ENCODE measurements around the gene MSANTD1.

MSANTD1 gene

DNA sequence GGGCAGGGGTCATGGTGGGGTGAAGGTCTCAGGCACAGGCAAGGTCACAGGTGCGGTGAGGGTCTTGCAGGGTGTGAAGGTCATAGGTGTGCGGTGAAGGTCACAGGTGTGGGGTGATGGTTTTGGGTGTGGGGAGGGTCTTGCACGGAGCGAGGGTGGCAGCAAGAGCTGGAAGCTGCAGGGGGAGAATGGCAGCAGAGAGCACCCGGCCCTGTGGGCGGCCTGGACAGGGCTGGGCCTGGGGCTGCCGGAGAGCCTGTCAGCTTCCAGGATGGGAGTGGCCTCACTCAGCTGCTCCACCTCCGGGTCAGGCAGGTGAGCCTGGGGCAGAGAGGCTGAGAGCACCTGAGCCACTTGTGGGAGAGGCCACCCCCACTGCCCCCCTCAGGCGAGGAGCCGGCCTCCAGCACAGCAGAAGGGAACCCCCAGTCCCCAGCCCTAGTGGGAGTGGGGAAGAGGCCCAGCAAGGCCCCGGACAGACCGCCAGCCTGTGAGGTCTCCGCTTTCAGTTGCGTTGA, 1.5 kb downstream of the MSANTD1 start:
- no peak for DNase-seq

DNA sequence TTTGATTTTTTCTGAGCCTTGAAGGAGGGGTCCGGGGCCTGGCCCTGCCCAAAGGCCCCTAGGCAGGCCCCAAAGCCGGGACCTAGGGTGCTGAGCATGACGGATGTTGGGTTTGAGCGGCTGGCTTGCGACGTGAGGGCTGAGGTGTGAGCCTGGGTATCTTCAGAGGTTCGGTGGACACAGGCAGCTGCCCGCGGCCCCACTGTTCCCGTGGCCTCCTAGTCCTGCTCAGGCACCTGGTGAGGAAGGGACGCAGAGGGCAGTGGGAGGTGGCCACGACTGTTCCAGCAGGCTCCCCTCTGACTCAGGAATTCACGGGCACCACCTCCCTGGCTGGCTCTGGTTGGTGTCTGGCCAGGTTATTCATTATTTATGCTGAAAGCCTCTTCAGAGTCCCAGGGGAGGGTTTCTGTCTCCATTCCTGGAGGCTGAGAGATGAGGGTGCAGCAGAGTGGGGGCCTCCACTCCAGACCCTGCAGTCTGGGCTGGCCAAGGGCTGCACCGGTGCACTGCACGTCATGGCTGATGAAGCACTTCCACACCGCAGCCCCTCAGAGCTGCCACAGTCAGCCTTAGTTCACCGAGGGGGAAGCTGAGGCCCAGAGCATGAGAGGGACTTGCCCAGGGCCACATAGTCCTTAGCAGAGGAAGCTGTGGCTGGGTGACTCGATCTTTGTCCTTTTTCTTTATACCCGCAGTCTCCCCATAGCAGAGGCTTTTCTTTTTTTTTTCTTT, 2.2 kb downstream of the MSANTD1 start:
- no peak for DNase-seq

DNA sequence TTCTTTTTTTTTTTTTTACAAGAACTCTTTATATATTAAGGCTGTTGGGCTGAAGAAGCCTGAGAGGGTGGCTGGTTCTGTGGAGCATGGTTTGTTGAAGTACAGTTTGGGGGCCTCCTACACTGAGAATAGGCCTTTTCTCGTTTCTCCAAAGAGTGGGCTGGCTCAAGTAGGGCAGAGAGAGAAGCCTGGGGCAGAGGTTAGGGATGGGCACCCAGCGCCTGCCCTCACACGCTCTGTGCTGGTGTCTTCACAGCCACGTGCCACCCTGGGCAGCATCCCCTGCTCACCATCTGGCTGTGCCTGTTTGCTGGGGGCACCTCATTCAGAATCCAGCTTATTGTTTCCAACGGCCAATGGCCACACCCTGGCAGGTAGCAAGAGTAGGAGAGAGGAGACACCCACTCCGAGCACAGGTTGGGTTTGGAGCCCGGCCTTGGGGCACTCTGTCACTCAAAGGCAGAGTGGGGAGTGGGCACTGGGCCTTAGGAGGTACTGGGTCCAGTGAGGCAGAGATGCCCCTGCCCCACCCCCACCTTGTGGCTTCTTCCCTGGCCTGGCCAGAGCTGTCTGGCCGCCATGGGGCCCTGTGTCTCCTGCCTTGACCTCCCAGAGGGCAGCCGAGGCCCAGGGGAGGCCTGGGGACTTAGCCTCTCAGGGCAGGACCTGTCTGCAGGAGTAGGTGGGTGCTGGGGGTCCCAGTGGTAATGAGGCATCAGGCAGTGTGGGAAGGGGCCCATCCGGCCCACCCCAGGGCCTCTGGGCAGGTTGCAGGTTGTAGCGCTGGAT, 2.9 kb downstream of the MSANTD1 start:
- DNase-seq = no peak

DNA sequence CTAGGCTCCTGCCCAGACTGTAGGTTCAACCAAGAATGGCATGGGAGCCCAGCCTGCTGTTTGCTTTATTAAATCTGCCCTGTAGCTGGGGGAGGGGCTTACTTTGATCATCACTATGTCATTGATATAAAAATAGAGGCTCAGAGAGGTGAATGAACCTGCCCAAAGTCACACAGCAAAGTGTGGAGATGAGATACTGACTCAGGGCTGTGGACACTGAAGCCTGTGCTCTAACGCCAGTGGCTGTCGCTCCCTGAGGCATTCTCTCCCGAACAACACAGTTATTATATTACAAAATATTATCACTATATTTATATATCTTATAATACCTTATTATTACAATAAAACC, 3.5 kb downstream of the MSANTD1 start:
- no peak for DNase-seq

DNA sequence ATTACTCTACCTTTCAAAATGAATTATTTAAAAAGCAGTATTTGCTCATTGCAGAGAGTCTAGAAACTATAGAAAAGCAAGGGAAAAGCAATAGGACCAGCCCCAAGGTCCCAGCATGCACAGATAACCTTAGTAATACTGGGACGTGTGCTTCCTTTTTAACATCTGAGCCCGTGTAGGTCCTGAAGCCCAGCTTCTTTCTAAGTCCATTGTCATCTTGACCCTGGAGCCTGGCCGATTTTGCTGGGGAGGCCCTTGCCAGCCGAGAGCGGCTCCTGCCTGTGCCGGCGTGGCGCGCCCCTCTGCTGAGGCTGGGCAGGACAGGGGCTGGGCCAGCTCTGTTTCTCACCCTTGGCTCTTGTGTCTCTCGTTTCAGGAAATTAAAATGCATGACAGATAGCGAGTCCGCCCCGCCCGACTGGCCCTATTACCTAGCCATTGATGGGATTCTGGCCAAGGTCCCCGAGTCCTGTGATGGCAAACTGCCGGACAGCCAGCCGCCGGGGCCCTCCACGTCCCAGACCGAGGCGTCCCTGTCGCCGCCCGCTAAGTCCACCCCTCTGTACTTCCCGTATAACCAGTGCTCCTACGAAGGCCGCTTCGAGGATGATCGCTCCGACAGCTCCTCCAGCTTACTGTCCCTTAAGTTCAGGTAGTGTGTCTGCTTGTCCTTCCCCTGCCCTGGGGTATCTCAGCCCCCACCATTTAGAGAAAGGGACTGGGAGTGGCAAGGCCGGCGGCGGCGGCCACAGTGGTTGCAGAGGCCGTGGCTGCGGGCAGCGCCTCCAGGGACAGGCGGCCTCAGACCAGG, 4.1 kb downstream of the MSANTD1 start:
- no peak for DNase-seq

DNA sequence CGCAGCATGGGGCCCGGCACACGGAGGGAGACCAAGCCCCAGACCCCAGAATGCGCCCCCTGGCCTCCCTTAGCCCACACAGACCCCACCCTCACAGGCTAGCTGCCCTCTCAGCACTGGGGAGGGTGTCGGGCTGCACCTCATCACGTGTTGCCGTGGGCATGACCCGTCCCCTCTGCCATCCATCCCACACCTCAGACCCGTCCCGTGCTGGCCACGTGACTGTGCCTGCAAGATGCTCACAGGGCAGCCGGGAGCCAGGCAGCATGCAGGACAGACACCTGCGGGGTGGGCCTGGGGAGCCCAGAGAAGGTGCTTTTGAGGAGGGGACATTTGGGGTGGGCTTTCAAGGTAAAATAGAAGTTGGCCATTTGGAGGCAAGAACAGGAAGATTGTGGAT, 4.8 kb downstream of the MSANTD1 start:
- DNase-seq = no peak

DNA sequence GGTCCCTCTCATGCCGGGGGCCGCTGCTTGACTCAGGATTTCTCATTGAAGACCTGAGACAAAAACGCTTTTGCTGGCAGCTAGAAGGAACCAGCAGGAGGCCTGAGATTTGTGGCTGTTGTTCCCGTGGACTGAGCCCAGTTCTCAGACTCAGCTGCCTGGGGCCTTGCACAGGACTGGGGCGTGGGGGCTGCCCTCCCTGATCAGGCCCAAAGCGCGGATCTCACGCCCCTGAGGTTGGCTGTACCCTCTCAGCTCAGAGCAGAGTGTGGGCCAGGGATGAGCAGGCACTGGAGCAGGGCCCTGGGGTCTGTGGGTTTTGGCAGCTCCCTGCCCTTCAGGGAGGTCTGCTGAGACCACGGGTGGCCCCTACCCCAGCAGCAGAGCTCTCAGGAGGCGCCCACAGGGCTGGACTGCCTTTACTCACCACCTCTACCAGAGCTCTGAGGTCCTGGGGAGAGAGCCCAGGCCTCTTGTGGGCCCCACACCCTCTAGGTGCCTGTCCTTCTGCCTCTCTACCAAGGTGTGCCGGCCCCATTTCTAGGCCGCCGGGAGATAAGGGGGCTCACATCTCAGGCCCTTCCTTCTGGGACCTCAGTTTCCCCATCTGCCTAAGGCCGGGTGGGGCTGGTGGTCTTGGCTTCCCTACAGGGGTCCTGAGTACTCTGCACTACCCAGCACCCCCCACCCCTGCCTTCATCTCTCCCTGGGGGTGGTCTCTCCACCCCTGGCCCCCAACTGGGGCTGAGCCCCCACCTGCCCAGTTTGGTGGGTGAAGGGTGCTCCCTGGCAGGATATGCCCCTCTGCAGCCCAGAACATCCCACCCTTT, 5.6 kb downstream of the MSANTD1 start:
- no peak for DNase-seq

DNA sequence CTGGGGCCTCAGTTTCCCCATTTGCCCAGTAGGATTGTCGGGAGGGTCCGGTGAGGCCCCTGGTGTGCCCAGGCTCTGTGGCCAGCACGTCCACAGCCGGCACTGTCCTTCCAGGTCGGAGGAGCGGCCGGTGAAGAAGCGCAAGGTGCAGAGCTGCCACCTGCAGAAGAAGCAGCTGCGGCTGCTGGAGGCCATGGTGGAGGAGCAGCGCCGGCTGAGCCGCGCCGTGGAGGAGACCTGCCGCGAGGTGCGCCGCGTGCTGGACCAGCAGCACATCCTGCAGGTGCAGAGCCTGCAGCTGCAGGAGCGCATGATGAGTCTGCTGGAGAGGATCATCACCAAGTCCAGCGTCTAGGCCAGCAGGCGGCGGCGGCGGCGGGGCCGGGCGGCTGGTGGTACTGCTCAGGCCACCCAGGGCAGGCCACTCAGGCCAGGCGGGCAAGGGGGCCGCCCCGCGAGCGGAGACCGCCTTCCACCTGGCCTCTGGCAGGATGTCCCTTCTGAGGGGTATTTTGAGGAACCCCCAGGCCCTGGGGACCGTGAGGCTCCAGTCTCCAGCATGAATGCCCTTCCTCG, 6.7 kb downstream of the MSANTD1 start:
- DNase-seq = no peak

DNA sequence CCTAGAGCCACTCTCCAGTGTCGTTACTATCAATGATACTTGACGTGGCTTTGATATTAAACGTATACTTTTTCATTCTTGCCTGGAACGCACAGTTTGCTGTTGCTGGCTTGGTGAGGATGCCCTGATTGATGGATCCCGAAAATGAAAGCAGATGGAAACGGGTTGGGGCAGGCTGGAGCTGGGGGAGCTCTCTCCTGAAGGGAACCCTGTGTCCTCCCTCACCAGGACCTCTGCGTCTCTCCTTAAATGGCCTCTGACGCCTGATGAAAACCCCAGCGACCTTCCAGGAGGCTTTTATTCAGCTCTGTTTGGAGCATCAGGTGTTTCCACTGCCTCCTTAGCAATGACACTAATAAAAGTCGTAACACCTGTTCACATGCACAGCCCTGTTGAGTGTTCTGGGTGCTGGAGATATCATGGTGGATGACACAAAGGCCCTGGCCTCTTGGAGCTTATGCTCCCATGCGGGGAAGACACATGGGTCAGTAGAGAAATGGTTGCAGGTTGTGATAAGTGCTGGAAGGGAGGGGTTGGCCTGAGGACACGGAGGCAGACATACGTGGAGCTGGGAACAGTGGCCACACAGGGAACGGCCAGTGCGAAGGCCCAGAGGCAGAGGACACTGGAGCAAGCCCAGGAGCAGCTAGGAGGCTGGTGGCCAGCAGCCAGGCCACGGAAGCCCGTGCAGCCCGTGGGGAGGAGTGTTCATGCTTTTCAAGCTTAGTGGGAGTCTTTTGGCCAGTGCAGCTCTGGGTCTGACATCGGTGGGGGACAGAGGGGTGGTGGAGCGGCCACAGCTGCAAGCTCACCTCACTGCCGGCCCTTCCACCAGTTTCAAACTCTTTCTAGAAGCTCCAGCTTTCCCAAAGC, 7.5 kb downstream of the MSANTD1 start:
- no peak for DNase-seq

DNA sequence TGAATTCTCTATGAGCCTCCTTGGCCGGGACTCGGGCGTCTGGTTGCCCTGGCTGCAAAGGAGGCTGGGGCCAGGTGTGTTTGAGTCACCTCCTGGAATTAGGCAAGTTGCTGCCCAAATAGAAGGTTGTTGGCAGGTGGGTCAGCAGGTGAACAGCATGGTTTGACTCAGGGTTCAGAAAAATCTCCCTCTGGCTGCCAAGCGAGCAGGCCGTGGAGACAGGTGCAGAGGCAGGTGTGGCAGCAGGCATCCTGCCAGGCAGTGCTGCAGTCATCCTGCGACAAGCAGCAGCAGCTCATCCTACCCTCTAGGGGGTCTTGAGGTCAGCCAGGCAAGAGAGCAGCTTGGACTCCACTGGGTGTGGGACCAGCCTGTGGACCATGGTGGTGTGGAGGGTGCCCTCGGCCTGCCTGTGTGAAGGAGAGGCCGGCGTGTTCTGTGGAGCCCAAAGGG, 8.2 kb downstream of the MSANTD1 start:
- DNase-seq = no peak

DNA sequence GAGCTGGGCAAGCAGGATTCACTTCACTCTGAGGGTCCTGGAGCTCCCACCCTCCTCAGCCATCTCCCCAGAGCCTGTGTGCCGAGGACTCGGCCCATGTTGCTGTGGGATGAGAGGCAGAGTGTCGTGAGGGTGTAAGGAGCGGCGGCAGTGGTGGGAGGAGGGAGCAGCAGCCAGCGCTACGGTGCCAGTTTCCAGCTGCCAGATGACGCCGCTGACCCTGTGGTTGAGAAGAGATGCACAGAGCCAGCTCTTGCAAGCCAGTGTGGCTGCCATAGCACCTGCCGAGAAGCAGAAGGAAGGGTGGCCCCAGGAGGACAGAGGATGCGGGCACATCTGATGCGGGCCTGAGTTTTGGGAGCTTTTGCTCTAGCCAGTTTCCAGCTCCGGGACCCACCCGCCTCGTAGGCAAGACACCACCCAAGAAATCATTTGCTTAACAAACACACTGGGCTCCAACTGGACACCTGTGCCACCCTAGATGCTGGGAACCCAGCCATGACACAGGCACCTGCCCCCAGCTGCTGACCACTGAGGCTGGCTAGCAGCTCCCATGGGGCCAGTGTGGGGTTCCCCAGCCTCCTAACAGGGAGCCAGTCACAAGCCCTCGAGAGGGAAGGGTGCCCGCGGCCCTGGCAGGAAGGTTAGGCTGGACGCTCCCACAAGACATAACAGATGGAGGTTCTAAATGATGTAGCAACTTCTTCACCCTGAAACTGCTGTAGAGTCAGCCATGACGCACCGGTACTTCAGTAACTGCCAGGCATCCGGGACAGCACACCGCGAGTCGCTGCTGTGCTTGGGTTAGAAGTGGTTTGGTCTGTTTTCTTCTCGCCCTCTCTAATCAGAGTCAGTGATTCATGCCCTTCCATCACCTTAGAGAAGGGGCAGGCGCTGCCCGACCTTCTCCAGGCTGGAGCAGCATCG, 8.9 kb downstream of the MSANTD1 start:
- no peak for DNase-seq

DNA sequence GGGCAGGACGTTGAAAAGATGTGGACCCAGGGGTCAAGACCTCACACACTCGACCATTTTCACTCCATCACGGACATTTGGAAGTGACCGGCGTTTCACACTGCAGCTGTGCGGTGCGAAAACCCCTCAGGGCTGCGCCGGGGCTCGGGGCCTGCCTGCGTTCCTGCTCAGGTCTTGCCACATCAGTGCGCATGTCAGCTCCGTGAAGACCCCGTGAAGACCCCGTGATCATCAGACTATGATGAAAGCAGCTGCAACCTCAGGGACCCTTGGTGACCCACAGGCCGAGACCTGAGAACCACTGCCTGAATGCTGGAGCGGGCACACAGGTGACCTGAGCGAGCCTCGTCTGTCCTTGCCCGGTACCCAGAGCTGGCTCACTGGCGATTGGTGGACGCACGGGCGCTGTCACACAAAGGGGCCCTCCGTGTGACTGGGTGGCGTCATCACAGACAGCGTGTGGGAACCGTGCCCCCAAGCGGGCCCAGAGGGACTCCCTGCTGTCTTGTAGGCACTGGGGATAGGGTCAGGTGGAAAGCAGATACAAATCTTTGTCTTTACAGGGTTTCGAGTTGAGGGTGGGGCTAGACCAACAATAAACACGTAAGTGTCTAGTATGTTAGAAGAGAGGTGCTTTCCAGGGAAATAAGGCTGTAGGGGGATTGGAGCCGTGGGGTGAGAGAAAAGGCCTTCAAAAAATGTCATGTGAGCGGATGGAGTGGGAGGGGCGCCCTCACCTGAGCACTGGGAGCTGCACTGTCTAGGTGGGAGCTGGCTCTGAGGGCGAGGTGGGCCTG, 12.7 kb downstream of the MSANTD1 start:
- DNase-seq = no peak

DNA sequence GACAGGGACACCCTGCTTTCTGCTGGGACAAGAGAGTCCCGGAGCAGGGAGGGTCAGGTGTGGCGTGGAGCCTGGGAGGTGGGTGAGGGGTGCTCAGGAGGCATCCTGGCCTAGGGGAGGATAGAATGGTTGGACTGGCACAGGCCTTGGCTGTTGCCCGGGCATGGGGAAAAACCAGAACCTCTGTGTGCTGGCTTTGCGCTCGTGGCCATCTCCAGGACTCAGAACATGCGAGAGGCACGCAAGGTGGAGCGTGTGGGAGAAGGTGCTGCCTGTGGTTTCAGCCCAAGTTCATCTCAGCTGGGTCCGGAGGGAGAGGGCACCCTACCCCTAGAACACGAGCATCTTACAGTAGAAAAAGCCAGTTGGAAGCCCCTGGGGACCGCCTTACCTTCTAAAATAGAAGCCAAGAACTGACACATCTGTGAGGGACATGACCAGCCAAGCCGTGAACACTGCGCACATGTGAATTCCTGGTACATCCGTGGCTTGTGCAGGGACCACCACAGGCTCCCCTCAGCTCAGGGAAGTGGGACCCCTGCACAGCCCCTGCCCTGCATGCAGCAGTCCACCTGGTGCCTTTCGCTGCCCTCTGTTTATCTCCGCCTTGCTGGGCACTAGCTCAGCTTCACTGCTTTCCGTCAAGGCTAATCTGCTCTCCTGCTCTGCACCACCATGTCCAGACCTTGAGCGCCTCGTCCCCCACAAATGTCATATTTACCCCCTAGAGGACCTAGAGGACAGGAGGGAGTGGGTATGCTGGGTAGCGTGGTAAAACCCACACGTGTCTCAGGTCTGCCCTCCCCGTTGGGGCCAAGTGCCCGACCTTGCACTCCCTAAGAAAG, 13.5 kb downstream of the MSANTD1 start:
- no peak for DNase-seq

DNA sequence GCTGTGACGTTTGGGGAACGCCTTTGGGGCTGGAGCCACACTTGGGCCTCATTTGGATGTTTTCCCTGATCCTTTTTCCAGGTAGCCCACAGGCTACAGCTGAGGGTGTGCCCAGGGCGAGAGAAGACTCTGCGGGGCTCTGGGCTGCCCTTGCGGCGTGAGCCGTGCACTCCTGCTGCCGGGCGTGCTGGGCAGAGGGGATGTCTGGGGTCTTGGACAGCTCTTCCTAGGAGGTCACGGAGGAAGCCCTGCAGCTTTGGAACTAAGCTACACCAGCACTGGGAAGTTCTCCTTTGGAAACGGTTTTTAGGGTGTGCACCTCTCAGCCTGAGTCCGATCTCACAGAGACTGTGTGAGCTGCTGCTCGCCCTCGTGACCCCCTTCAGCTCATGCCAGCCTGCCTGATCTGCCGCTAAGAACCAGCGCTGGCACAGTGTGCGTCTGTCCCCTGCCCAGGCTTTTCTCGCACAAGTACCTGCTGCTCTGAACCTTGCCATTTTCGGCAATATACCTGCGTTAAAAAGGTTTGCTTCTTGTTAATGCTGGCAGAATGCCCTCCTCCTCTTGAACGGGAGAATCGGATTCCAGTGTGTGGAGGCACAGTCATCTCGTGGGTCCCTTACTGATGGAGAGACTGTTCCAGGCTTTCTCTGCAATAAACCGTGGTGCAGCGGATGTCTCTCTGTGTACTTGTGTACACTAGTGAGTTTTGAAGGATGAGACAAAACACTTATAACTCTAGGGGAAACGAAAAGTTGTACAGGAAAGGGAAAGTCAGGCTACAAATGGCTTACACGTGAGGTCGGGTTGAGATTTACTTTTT, 14.3 kb downstream of the MSANTD1 start:
- no peak for DNase-seq

DNA sequence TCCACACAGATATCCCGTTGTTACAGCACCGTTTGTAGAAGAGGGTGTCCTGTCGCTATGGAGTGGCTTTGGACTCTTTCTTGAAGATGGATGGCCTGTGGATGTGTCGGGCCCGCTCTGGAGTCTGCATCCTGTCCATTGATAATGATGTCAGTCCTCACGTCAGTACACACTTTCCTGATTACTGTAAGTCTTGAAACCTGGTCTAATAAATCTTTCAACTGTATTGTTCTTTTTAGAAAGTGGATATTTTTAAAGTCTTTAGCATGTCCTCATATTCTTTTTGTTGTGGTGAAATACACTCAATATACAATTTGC, 14.9 kb downstream of the MSANTD1 start:
- DNase-seq = no peak

DNA sequence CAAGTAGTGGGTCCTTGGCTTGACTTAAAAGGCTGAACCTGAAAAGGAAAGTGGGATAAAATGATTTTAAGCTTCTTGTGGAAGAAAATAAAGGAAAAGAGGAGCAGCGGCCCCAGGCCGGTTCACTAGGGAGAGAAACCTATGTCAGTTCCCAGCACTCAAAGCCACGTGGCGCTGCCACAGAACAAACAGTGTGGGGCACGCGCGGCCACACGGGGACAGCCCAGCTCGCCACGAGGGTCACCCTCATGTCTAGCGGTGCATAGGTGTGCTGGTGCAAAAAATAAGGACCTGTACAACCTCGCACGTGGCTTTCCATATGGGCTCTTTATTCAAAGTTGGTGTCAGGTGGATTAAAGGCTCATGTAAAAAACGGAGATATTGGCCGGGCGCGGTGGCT, 17.1 kb downstream of the MSANTD1 start:
- no peak for DNase-seq

Measured in inflammatory macrophage treated with lipopolysaccharide for 1 hour (primary cell).